GM18526 (cell line): ENCODE data around the gene ACSM2B.

Experiments
- POLR2A ChIP-seq: IDR thresholded peaks from 3 replicates; pipeline ENCODE4 v1.6.1; 2011; ENCODE audit not compliant: insufficient read length; ENCODE audit errors: extremely low read depth

ACSM2B gene

GRCh38 chr16:20610211-20610891, 34.2 kb upstream of the ACSM2B start:
- TF ChIP-seq POLR2A: no peak

- no peak for TF ChIP-seq POLR2A
These were observed 22.8 kb upstream of the ACSM2B start for GRCh38 chr16:20598832-20599469.

GRCh38 chr16:20568404-20568803, 7.8 kb downstream of the ACSM2B start:
- no peak for TF ChIP-seq POLR2A

GRCh38 chr16:20566864-20567263, 9.3 kb downstream of the ACSM2B start:
- TF ChIP-seq POLR2A: no peak

- TF ChIP-seq POLR2A: no peak
These were observed 37.5 kb downstream of the ACSM2B start for GRCh38 chr16:20538687-20539086.

- no peak for TF ChIP-seq POLR2A
These were observed 38.0 kb downstream of the ACSM2B start for GRCh38 chr16:20538181-20538580.

- no peak for TF ChIP-seq POLR2A
These were observed 56.1 kb downstream of the ACSM2B start for GRCh38 chr16:20520103-20520502.

GRCh38 chr16:20519231-20519630, 56.9 kb downstream of the ACSM2B start:
- TF ChIP-seq POLR2A: no peak

- no peak for TF ChIP-seq POLR2A
These were observed 59.0 kb downstream of the ACSM2B start for GRCh38 chr16:20517149-20517548.

- no peak for TF ChIP-seq POLR2A
These were observed 60.5 kb downstream of the ACSM2B start for GRCh38 chr16:20515688-20516090.

GRCh38 chr16:20510323-20510722, 65.8 kb downstream of the ACSM2B start:
- TF ChIP-seq POLR2A: no peak

- no peak for TF ChIP-seq POLR2A
These were observed 68.9 kb downstream of the ACSM2B start for GRCh38 chr16:20507280-20507679.

GRCh38 chr16:20504418-20504817, 71.7 kb downstream of the ACSM2B start:
- no peak for TF ChIP-seq POLR2A
